HuH-7 (cell line): ENCODE measurements around the gene ISCU.
"Not testable (repeated sequence)": the region's sequence is repeated elsewhere in the genome, so short reads cannot be mapped to it uniquely, and the experiment has no call there.

Experiments used
- DNase-seq: peaks from one replicate; pipeline ENCODE4 v3.0.0; 2011; ENCODE audit warnings: low spot score

The ISCU gene

GRCh38 chr12:108543652-108544051 is 18.7 kb upstream of the ISCU start:
- no peak for DNase-seq

- no peak for DNase-seq
Measured at GRCh38 chr12:108547686-108548085, 14.7 kb upstream of the ISCU start.

- DNase-seq = no peak
Measured at GRCh38 chr12:108548954-108549521, 13.4 kb upstream of the ISCU start.

GRCh38 chr12:108551535-108551934 is 10.9 kb upstream of the ISCU start:
- DNase-seq = no peak

- no peak for DNase-seq
Measured at GRCh38 chr12:108553799-108554198, 8.6 kb upstream of the ISCU start.

GRCh38 chr12:108555383-108555782 is 7.0 kb upstream of the ISCU start:
- DNase-seq = not testable (repeated sequence)

- DNase-seq = no peak
Measured at GRCh38 chr12:108559007-108559655, 3.3 kb upstream of the ISCU start.

GRCh38 chr12:108559748-108560147 is 2.6 kb upstream of the ISCU start:
- DNase-seq = no peak

GRCh38 chr12:108560321-108560721 is 2.1 kb upstream of the ISCU start:
- DNase-seq = no peak

GRCh38 chr12:108560752-108561719 is 1.4 kb upstream of the ISCU start, which contains the start of gene SART3:
TSS of gene SART3 (minus strand) at chr12:108561173. CDS start at chr12:108561154, 19 bp downstream.
- DNase-seq = peak; percentile 80

GRCh38 chr12:108561852-108562347 is 496 bp upstream of the ISCU start:
- no peak for DNase-seq

GRCh38 chr12:108563136-108563803 is 874 bp downstream of the ISCU start:
- DNase-seq = peak; percentile 92

GRCh38 chr12:108563804-108564151 is 1.4 kb downstream of the ISCU start:
- no peak for DNase-seq

- DNase-seq = no peak
Measured at GRCh38 chr12:108564724-108565123, 2.3 kb downstream of the ISCU start.

GRCh38 chr12:108565146-108565545 is 2.8 kb downstream of the ISCU start:
- DNase-seq = no peak

GRCh38 chr12:108565976-108566375 is 3.6 kb downstream of the ISCU start:
- no peak for DNase-seq

GRCh38 chr12:108566452-108566851 is 4.1 kb downstream of the ISCU start:
- DNase-seq = no peak

GRCh38 chr12:108567406-108568337 is 5.3 kb downstream of the ISCU start:
- DNase-seq = no peak

- DNase-seq = no peak
Measured at GRCh38 chr12:108568338-108569154, 6.2 kb downstream of the ISCU start.
